ENCODE measurements around the gene PRR19. TPM values are rescaled to one million over a fixed set of nuclear protein-coding genes. Genes with fewer than 3 reads are reported as not detected.

The PRR19 gene
- total RNA-seq, 4 donors from 2014 or later: 0.73 to 1.7 (median 1.1) TPM

GRCh38 chr19:42352301-42353259, 50.6 kb downstream of the PRR19 start:
- no peaks in the 10 kb centered on the region for H3K27me3 ChIP-seq
- no peaks in the 10 kb centered on the region for H3K9me3 ChIP-seq
- peaks cover 70% of the 10 kb centered on the region for H3K36me3 ChIP-seq
- no peak for DNase-seq (ENCODE audit: low spot score in 2 of 2)
- WGBS: 81% methylated on average over 4 of the region's 31 CpGs
- H3K4me3 ChIP-seq: no peak overlapping the region
- H3K4me1 ChIP-seq: no peaks in the 10 kb centered on the region
- H3K27ac ChIP-seq: no peak overlapping the region
- TF ChIP-seq EP300 (IDR thresholded peaks at IDR 0.05) (no peak), POLR2AphosphoS5 (IDR thresholded peaks at IDR 0.05) (no peak), CTCF (IDR thresholded peaks at IDR 0.05) (no peak), POLR2A (IDR thresholded peaks at IDR 0.05) (no peak)

GRCh38 chr19:42353341-42354015, 51.5 kb downstream of the PRR19 start:
- no peak overlapping the region for H3K27ac ChIP-seq
- H3K36me3 ChIP-seq: peaks cover 72% of the 10 kb centered on the region
- 86% methylated on average over 14 of the region's 29 CpGs for WGBS
- no peaks in the 10 kb centered on the region for H3K9me3 ChIP-seq
- no peaks in the 10 kb centered on the region for H3K27me3 ChIP-seq
- H3K4me3 ChIP-seq: no peak overlapping the region
- TF ChIP-seq EP300 (IDR thresholded peaks at IDR 0.05) (no peak), POLR2A (IDR thresholded peaks at IDR 0.05) (no peak), CTCF (IDR thresholded peaks at IDR 0.05) (no peak), POLR2AphosphoS5 (IDR thresholded peaks at IDR 0.05) (no peak)
- H3K4me1 ChIP-seq: no peaks in the 10 kb centered on the region
- DNase-seq (ENCODE audit: low spot score in 2 of 2): no peak

GRCh38 chr19:42355896-42356295, 54.0 kb downstream of the PRR19 start:
- Histone ChIP-seq H3K36me3 (peaks cover 78% of the 10 kb centered on the region), H3K9me3 (no peaks in the 10 kb centered on the region), H3K4me3 (no peak overlapping the region), H3K27me3 (no peaks in the 10 kb centered on the region), H3K4me1 (no peaks in the 10 kb centered on the region), H3K27ac (no peak overlapping the region)
- DNase-seq (ENCODE audit: low spot score in 2 of 2): no peak
- 100% methylated on average over 2 of the region's 12 CpGs for WGBS
- TF ChIP-seq EP300 (IDR thresholded peaks at IDR 0.05): no peak
- no peak for TF ChIP-seq POLR2A (IDR thresholded peaks at IDR 0.05)
- TF ChIP-seq CTCF (IDR thresholded peaks at IDR 0.05): no peak

GRCh38 chr19:42356686-42357085, 54.8 kb downstream of the PRR19 start:
- no peak for TF ChIP-seq CTCF (IDR thresholded peaks at IDR 0.05)
- no peak for TF ChIP-seq POLR2A (IDR thresholded peaks at IDR 0.05)
- no peak for TF ChIP-seq EP300 (IDR thresholded peaks at IDR 0.05)
- no peak for TF ChIP-seq POLR2AphosphoS5 (IDR thresholded peaks at IDR 0.05)
- DNase-seq (ENCODE audit: low spot score in 2 of 2): no peak
- no peaks in the 10 kb centered on the region for H3K4me1 ChIP-seq
- peaks cover 79% of the 10 kb centered on the region for H3K36me3 ChIP-seq
- H3K27ac ChIP-seq: no peak overlapping the region
- WGBS: 98% methylated on average over 7 of the region's 15 CpGs
- no peaks in the 10 kb centered on the region for H3K9me3 ChIP-seq
- H3K4me3 ChIP-seq: no peak overlapping the region
- H3K27me3 ChIP-seq: no peaks in the 10 kb centered on the region

GRCh38 chr19:42357290-42357689, 55.4 kb downstream of the PRR19 start:
- Histone ChIP-seq H3K9me3 (no peaks in the 10 kb centered on the region), H3K4me3 (no peak overlapping the region), H3K36me3 (peaks cover 80% of the 10 kb centered on the region), H3K27ac (no peak overlapping the region), H3K4me1 (no peaks in the 10 kb centered on the region), H3K27me3 (no peaks in the 10 kb centered on the region)
- TF ChIP-seq CTCF (IDR thresholded peaks at IDR 0.05) (no peak), EP300 (IDR thresholded peaks at IDR 0.05) (no peak), POLR2AphosphoS5 (IDR thresholded peaks at IDR 0.05) (no peak), POLR2A (IDR thresholded peaks at IDR 0.05) (no peak)
- WGBS: 100% methylated on average over 1 of the region's 12 CpGs
- no peak for DNase-seq (ENCODE audit: low spot score in 2 of 2)

All from suprapubic skin (tissue), 4 donors.